ENCODE measurements around the gene CEBPG.

The CEBPG gene

DNA sequence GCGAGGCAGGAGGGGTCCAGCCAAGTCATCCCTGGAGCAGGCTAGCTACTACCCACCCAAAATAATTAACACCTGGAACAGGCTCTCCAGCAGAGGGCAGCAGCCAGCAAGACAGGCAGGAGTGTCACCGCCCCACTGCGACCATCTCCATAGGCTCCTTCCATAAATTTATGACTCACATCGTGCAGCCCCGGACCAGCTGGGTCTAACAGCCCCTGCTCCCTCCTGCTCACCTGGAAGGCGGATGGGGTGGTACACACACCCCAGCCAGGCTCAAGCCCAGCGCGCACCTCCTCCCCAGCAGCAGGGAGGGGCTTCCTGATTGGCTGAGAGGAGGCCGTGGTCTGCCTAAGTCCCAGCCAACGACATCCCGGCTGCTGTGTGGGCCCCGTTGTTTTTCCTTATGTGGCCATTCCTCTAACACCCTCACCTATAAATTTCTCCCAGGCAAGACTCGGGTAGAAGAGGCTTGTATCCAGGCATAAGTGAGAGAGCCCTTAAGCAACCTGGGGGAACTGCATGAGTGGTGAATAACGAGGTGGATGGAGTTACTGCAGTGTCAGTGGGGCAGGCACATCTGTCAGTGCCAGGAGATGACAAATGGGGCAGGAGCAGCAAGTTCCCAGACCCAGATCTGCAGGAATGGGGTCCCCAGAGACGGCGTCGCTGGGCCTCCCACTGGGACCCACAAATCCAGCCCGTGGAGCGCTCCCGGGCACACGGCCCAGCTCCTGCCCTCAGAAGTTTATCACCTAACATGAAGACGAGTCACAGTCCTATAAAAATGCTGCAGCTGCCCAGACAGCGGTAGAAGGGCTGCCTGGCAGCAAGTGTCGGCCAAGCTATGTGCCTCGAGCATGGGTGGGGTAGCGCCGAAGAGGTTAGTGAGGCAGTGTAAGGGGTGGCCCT, 43.1 kb downstream of the CEBPG start:
- DNase-seq (ENCODE audit: low read depth) = peak; percentile 73
- 0 out of 2 replicates have a peak, but pooled peaks have one; percentile 10 for TF ChIP-seq MYC (IDR thresholded peaks at IDR 0.05; ENCODE audit: low read depth, low read length)
- TF ChIP-seq, protein P1, sequence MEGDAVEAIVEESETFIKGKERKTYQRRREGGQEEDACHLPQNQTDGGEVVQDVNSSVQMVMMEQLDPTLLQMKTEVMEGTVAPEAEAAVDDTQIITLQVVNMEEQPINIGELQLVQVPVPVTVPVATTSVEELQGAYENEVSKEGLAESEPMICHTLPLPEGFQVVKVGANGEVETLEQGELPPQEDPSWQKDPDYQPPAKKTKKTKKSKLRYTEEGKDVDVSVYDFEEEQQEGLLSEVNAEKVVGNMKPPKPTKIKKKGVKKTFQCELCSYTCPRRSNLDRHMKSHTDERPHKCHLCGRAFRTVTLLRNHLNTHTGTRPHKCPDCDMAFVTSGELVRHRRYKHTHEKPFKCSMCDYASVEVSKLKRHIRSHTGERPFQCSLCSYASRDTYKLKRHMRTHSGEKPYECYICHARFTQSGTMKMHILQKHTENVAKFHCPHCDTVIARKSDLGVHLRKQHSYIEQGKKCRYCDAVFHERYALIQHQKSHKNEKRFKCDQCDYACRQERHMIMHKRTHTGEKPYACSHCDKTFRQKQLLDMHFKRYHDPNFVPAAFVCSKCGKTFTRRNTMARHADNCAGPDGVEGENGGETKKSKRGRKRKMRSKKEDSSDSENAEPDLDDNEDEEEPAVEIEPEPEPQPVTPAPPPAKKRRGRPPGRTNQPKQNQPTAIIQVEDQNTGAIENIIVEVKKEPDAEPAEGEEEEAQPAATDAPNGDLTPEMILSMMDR (IDR thresholded peaks at IDR 0.05; ENCODE audit: low read depth, low read length) = peak; percentile 70
- no peak for TF ChIP-seq POLR2A (IDR thresholded peaks at IDR 0.05; ENCODE audit: extremely low read depth, insufficient read length)
- no peak overlapping the region for H3K4me3 ChIP-seq (ENCODE audit: low read depth, low read length)

DNA sequence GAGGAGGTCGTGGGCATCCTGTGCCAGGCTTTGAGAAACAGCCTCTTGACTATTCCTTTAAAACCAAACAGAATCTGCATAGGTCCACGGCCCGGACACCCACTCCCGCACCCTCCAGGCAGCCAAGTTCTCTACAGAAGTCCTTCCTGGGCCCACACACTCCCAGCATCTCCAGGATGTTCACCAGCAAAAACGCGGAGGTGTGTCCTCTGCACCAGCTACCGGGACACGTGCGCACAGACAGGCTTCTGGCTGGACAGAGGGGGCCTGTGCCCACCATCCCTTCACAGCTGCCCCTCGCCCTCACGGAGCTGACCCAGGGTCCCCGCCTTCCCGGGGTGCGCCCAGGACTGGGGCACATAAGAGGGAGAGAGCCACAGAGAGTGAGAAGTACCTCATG, 44.2 kb downstream of the CEBPG start:
- DNase-seq (ENCODE audit: low read depth) = no peak
- no peak overlapping the region for H3K4me3 ChIP-seq (ENCODE audit: low read depth, low read length)
- no peak for TF ChIP-seq MYC (IDR thresholded peaks at IDR 0.05; ENCODE audit: low read depth, low read length)
- no peak for TF ChIP-seq POLR2A (IDR thresholded peaks at IDR 0.05; ENCODE audit: extremely low read depth, insufficient read length)
- TF ChIP-seq, protein P2, sequence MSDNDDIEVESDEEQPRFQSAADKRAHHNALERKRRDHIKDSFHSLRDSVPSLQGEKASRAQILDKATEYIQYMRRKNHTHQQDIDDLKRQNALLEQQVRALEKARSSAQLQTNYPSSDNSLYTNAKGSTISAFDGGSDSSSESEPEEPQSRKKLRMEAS (IDR thresholded peaks at IDR 0.05; ENCODE audit: low read depth, low read length) = no peak
- TF ChIP-seq, protein P1 (IDR thresholded peaks at IDR 0.05; ENCODE audit: low read depth, low read length) = no peak

DNA sequence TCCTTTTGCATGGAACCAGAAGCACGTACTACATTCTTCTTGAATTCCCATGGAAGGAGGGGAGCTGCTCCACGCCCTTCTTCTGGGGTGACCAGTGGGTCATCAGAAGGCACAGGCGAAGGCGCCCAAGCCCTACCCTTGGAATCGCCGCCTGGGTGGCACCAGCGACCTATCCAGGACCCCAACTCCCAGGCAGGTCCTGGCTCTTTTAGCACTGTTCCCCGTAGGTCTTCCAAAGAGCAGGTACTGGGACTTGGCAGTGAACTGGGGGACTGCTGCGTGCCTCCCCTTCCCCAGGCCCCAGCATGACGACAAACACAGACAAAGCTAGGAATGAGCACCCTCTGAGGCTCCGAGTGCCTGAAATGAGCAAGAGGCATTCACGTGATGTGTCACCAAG, 45.0 kb downstream of the CEBPG start:
- TF ChIP-seq POLR2A (IDR thresholded peaks at IDR 0.05; ENCODE audit: extremely low read depth, insufficient read length) = no peak
- TF ChIP-seq, protein P1 (IDR thresholded peaks at IDR 0.05; ENCODE audit: low read depth, low read length) = no peak
- no peak for TF ChIP-seq MYC (IDR thresholded peaks at IDR 0.05; ENCODE audit: low read depth, low read length)
- TF ChIP-seq, protein P2 (IDR thresholded peaks at IDR 0.05; ENCODE audit: low read depth, low read length) = no peak
- no peak overlapping the region for H3K4me3 ChIP-seq (ENCODE audit: low read depth, low read length)
- no peak for DNase-seq (ENCODE audit: low read depth)

DNA sequence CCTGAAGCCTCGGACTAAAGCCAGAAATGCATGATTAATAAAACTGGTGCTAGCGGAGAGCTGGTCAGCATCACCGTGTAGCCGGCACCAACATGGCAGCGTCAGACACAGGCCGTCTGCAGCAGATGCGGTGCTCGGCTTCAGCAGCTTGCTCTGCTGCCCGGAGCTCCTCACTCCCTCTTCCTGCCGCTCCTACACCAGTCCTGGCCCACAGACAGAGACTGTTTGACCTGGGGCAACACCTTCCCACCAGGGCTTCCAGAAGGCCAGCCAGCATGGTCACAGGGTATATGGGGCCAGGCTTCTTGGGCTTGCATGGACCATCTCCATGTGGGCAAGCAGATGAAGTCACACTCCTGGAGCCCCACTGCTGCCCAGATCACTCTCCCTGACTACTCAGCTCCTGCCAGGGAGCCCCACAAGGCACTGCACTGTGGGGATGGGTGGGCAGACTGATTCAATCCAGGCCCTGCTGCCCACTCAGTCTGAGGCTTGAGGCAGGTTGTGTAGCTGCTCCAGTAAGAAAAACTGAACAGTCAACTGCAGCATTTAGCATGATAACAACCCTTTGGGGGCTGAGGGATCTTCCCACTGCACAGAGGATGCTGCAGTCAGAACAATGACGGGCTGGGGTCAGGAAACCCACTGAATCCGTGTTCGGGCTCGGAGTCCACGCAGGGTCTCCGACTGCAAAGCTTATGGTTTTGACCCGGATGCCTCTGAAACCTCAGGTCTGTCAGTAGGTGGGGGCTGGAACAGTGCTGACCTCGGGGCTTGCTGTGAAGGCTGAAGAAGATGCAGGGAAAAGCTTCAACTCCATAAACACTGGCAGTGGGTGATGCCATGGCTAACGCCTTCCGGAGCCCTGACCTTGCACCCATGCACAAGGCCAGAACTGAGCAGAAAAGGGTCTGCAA, 45.6 kb downstream of the CEBPG start:
- TF ChIP-seq MYC (IDR thresholded peaks at IDR 0.05; ENCODE audit: low read depth, low read length) (no peak), POLR2A (IDR thresholded peaks at IDR 0.05; ENCODE audit: extremely low read depth, insufficient read length) (no peak)
- TF ChIP-seq, protein P1 (IDR thresholded peaks at IDR 0.05; ENCODE audit: low read depth, low read length) = no peak
- TF ChIP-seq, protein P2 (IDR thresholded peaks at IDR 0.05; ENCODE audit: low read depth, low read length) = no peak
- no peak for DNase-seq (ENCODE audit: low read depth)
- no peak overlapping the region for H3K4me3 ChIP-seq (ENCODE audit: low read depth, low read length)

DNA sequence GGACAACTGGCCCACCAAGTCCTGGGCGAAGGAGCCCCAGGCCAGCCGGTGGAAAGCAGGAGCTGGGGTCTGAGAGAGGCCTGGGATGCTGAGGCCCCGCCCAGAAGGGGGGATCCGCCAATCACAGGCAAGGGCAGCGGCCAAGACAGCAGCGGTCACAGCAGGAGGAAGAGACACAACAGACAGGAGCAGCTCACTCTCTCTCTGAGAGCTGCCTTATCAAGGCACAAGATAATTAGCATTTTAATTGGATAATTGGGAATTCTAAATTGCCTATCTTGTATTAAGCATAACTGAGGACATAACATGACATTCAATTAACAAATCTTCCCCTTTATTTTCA, 46.2 kb downstream of the CEBPG start:
- no peak overlapping the region for H3K4me3 ChIP-seq (ENCODE audit: low read depth, low read length)
- DNase-seq (ENCODE audit: low read depth) = no peak
- TF ChIP-seq, protein P1 (IDR thresholded peaks at IDR 0.05; ENCODE audit: low read depth, low read length) = no peak
- TF ChIP-seq MYC (IDR thresholded peaks at IDR 0.05; ENCODE audit: low read depth, low read length) (no peak), POLR2A (IDR thresholded peaks at IDR 0.05; ENCODE audit: extremely low read depth, insufficient read length) (no peak)
- TF ChIP-seq, protein P2 (IDR thresholded peaks at IDR 0.05; ENCODE audit: low read depth, low read length) = no peak
